HG02678 (cell line): ENCODE results near the gene DIS3L2.
"Not testable (repeated sequence)": the region's sequence is repeated elsewhere in the genome, so short reads cannot be mapped to it uniquely, and the experiment has no call there.

ENCODE experiments used
- ATAC-seq: cut with Tn5 transposase; IDR thresholded peaks from one replicate; pipeline ENCODE4 v1.9.1; 2021; ENCODE audit warnings: mild to moderate bottlenecking, moderate library complexity; ENCODE audit not compliant: unreplicated experiment

DIS3L2 gene

GRCh38 chr2:232147440-232148077, 186.0 kb downstream of the DIS3L2 start:
- ATAC-seq = no peak

DNA sequence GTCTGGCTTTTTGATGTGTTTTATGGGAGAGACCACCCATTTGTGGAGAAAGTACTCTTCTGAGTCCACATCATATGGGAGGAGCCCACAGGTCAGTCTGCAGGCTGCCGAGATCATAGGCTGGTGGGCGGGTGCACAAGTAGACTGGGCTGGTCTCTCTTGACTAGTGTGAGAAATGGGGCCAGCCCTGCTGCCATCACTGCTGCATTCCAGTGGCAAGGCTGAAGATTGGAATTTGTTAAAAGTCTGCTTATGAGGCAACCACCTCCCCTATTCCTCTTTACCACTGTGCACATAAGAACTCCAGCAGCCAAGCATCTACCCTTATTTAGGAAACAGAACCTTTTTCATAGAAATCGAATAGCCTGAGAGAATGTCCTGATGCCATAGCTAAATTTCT, 200.7 kb downstream of the DIS3L2 start:
- no peak for ATAC-seq

DNA sequence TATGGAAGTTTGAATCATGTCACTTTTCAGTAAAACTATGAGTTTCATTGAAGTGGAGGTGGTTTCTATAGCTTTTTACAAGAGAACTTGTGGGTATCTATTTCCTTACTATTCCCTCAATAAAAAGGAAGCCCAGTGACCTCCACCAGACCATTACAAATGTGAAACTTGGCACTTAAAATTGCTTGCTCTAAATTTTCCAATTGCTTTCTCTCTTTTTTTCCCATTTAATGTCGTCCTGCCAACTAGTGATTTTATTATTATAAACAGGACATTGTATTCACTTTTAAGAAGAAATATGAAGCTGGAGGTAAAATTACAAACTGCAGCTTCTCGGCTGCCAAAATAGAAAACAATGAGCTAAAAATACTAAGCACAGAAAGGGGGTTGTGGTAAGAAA, 208.9 kb downstream of the DIS3L2 start:
- ATAC-seq = no peak

GRCh38 chr2:232174662-232175061, 213.1 kb downstream of the DIS3L2 start:
- ATAC-seq = no peak

DNA sequence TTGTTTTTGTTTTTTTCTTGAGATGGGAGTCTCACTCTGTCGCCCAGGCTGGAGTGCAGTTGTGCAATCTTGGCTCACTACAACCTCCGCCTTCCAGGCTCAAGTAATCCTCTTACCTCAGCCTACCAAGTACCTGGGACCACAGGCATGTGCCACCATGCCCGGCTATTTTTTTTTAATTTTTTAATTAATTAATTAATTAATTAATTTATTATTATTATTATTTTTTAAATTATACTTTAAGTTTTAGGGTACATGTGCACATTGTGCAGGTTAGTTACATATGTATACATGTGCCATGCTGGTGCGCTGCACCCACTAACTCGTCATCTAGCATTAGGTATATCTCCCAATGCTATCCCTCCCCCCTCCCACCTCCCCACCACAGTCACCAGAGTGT, 215.1 kb downstream of the DIS3L2 start:
- not testable (repeated sequence) for ATAC-seq

GRCh38 chr2:232183279-232183678, 221.8 kb downstream of the DIS3L2 start:
- no peak for ATAC-seq

DNA sequence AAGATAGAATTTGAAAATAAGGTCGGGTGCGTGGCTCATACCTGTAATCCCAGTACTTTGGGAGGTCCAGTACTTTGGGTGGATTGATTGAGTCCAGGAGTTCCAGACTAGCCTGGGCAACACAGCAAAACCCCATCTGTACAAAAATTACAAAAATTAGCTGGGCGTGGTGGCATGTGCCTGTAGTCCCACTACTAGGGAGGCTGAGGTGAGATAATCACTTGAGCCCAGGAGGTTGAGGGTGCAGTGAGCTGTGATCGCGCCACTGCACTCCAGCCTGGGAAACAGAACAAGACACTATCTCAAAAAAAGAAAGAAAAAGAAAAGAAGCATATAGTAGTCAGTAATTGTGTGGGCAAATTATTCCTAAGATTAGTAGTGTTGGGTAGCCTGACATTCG, 222.8 kb downstream of the DIS3L2 start:
- no peak for ATAC-seq

DNA sequence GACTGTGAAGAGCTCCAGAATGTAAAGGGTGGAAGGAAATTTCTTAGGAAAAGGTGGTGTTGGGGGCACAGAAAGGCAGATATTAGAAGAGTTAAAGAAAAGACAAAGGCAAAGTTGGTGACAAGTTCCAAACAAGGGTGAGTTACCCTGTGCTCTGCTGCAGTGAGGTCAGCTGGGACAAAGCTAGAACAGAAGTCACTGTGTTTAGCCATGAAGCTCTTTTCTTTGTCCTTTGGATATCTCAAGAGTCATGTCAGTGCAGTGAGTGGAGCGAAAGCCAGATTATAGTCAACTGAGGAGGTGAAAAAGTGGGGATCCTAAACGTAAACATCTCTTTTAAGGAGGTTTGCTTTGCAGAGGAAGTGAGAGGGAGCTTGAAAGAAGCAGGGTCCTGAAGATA, 229.3 kb downstream of the DIS3L2 start:
- no peak for ATAC-seq

DNA sequence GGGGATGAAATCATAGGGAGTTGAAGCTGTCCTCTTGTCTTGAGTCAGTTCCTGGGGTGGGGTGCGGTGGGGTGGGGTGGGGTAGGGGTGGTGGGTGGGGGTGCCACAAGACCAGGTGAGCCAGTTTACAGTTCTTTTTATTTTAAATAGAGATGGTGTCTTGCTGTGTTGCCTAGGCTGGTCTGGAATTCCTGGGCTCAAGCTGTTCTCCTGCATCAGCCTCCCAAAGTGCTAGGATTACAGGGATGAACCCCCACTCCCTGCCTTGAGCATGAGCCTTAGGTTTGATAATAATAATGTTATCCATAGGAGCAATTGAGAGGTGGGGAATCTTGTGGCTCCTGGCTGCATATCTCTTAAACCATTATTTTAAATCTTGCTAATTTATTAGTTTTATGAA, 234.0 kb downstream of the DIS3L2 start:
- no peak for ATAC-seq

GRCh38 chr2:232196802-232197201, 235.3 kb downstream of the DIS3L2 start:
- ATAC-seq = no peak

DNA sequence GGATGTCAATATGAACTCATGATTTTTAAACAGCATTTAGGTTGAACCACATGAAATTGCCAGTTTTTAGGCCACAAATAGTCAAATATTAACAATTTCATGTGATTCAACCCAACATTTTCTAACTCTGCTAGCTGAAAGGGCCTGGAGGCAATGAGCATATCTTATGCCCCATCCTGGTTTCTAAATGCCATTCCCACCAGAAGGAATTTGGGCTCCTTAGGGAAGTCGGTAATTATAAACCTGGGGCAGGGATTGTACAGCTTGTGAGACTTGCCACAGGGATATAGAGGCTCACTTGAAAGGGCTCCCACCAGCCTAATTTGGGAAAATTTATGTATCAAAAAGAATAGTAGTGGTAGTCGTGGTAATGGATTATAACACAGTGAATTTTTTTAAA, 238.7 kb downstream of the DIS3L2 start:
- no peak for ATAC-seq

- no peak for ATAC-seq
Observed at GRCh38 chr2:232203166-232203891, 241.8 kb downstream of the DIS3L2 start.

GRCh38 chr2:232203936-232204335, 242.4 kb downstream of the DIS3L2 start:
- ATAC-seq = no peak

- ATAC-seq = no peak
Observed at GRCh38 chr2:232204457-232204931, 243.0 kb downstream of the DIS3L2 start.

DNA sequence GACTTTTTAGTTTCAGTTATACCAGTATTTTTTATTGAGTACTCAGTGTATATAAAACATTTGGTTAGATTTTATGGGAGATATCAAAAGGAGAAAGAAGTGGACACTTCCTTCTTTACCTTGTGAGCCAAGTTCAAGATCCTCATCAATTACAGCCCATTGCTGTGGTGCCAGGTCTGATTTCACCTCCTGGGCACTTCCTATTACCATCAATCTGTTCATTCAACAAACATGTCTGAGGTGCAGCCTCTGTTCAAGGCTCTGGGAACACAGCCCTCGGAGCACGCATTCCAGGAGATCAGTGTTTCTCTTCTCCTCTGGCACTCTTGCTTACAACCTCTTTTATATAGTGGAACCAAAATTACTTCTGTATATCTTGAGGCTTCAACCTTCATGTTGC, 245.7 kb downstream of the DIS3L2 start:
- no peak for ATAC-seq

DNA sequence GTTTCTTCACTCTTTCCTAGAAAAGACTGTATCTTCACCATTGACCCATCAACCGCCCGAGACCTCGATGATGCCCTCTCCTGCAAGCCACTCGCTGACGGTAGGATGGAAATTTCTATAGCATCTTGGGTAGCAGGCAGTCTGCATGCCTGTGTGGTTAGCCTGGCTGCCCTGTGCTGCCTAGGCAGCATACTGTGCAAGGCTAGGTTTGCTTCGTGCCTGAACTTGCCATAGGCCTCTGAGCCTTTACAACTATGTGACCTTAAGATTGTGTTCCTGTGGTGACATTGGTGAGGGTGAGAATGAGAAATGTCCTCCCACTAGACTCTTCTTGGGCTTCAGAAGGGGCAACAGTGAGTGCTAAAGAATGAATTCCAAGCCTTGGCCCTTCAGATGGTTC, 248.8 kb downstream of the DIS3L2 start:
- no peak for ATAC-seq

DNA sequence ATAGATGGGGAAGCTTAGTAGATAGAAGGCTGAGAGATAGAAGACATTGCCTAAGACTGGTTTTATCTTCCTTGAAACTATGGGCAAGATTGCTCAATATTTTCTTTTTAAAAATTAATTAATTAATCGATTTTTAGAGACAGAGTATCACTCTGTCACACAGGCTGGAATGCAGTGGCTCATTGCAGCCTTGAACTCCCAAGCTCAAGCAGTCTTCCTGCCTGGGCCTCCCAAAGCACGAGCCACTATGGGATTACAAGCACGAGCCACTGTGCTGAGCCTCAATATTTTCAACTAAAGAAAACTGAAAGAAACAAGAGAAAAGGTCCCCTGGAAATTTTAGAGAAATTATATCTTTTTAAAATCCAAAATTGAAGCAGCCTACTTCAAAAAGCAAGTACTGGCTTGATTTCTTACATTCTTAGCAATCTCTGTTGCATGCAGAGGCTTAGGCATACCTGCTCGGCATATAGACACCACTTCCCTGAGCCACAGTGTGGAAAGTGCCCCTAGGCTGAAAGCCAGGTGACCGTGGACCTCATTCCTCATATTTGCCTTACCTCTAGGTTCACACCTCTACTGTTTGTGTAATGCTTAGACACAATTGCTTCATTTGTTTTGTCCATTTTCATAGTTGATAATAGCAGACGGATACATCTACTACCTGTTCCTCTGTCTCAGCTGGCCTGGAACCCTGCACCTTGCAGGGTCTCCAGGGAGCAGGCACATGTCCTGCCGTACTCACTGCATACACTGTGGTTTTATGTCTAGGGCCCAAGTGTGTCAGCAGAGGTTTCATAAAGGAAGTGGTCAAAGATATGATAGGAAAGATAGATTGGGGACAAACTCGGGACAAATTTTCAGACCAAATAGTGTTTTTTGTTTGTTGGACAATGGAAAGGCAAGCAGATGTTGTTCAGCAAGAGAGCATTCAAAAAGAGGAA, 250.5 kb downstream of the DIS3L2 start:
- ATAC-seq = peak; percentile 69

DNA sequence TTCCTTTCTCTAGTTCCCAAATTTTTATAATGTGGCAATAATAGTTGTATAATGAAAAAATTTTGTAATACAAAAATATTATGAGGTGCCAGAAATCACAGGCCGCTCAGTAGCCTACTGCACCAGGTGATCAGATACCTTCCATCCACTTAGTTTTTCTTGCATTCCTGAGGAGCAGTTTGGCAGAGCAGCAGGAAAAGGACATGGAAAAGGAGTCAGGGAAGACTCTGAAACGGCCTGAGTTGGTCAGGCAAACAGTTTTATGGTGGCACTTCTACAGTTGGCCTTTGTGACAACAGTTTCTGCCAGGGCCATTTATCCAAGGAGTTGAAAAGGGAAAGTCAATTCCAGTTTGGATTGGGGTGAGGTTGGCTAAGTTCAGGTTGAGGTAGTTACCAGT, 251.7 kb downstream of the DIS3L2 start:
- no peak for ATAC-seq

DNA sequence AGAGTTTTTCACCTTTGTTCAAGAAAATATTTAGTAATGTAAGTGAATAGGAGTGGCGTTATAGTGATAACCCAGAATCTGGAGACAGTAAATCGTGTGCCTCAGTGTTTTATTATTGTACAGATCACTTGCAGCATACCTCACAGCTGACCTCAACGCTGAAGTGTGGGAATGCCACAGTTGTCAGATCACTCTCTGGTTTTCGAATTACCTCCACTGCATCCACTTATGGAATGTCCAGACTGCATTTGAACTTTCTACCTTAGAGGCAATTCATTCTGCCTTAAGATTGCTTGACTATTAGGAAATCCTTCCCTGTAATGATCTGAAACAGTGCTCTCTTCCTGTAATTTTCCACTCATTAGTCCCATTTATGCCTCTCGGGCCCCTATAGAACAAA, 252.5 kb downstream of the DIS3L2 start:
- ATAC-seq = no peak

DNA sequence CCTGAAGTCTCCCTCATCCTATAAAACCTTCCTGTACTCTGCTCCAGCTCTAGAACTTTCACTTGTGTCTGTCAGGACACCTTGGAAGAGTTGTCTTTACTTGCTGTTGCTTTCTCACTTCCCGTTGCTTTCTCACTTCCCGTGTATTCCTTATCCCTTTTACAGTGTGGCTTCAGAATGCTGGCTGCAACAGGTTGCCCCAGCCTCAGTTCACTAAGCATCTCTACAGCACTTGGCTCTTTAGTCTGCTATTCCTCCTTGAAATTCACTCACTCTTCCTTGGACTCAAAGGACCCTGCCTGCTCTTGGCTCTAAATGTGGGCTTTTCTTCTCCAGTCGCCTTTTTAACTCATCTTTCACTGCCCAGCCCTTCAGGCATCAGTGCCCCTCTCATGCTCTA, 254.5 kb downstream of the DIS3L2 start:
- ATAC-seq = no peak

DNA sequence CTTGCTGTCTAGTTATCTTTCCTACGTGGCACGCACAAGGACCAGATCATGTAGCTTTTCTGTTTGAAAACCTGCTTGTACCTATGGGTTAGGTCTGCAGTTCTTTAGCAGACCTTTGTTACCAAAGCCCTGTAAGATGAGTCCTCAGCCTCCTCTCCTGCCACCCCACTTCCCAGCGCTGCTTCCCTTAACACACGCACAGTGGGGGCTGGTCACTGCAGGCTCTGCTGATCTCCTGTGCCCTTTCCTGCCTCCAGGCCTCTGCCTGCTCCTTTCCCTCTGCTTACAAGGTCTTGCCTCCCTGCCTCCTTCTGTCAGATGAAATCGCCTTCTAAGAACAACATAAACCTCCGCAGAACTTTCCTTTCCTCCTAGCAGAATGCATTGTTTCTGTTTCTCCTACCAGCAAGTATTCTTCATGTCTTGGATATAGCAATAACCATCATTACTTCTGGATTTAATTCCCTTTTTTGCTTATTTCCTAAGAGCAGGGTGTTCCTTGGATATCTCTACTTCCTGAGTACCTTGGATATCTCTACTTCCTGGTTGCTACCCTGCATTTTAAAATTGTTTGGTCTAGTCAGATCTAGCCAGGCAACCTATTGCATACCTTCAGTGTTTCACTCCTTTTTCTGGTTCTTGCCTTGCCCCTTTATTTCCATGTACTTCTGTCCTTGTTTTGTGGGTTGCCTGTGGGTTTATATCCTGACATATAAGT, 257.4 kb downstream of the DIS3L2 start:
- ATAC-seq = no peak
